NCI-H1436 (cell line): ENCODE data around the gene PARD3B.

Source experiments
- DNase-seq: peaks from one replicate; lab custom pipeline; 2025; lab: John Stamatoyannopoulos, UW

PARD3B gene

DNA sequence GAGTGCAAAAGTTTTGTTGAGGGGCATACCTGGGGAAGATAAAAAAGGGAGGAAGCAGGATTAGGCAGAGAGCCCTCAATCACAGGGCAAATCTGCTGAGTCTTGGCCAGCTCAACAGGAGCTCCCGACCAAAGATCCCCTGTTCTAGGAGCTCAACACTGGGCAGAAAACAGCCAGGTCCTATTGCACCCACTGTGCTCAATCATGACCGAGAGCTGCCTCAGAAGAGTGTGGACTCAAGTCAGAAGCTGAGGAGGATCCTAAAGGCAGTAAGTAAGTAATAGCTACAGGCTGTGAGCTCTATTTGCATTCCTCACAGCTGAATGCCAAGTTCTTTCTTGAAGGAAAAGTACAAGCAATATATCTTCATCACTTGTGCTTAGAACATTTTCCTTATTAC is 802.6 kb downstream of the PARD3B start:
- no peak for DNase-seq

DNA sequence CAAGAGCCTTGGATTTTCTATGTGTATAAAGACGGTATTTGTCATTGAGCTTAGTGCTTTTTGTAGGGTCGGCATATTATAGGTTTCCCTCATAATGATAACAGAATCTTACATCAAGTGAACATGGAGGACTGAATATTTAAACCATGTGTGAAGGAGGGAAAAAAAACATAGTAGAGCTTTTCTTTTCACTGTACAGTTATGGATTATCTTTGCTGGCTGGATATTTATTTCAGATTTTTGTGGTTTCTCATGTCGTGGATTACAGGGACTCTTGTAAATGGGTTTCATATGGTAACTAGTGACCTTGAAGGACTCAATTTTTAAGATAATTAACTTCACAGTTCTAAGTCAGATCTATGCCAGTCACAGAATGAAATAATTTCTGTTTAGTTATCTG is 806.8 kb downstream of the PARD3B start:
- DNase-seq, result no peak

DNA sequence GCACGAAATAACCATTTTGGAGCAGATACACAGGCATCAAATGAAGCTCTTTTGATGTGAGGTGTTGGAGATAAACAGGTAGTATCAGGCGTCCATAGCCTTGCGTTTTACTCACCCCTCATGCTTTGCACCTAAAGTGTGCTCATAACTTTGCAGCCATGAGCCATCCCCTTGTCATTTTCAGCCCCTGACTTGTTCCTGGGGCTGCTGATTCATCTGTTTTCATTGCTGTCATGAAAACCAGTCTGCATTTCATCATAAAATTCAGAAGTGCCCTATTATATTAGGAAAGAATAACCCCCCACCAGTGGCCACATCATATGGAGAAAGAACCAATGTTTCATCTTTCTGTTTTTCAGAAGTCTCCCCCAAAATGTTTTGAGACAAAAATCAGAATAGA is 807.3 kb downstream of the PARD3B start:
- no peak for DNase-seq

DNA sequence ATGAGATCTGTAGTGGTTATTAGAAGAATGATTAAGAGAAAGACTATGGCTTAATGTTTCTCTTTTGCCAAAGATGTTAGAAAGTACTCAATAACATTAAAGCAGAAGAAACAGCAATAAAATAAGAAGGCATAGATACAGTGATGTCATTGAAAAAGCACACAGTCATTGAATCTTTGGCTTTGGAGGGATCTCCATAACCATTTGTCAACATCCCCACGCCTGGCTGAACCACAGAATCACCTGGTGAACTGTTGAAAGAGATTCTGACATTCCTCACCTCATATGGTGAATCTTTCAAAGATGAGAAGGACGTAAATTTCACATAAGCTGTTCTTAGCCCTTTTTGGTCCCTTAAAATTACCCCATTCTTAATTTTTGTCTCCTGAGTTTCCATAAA is 812.5 kb downstream of the PARD3B start:
- DNase-seq, result no peak

DNA sequence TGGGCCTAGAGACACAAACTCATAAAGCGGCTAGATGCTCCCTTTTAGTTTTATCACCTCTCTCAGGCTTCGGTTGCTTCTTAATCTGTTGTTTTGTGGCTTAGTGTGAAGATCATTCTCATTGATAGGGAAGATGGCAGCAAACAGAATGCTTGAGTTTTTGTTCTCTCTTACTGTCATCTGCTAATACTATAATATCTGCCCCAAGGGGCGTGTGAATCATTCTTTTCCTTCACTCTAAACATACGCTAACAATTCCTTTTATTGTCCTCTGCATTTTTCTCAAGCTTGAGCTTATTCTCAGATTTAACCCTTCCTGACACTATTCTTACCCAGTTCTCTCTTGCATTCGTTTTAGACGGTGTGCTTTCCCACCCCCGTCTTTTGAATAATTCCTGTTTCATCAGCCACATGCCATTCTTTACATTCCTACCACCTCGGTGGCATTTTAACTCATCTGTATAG is 813.1 kb downstream of the PARD3B start:
- DNase-seq, result no peak

DNA sequence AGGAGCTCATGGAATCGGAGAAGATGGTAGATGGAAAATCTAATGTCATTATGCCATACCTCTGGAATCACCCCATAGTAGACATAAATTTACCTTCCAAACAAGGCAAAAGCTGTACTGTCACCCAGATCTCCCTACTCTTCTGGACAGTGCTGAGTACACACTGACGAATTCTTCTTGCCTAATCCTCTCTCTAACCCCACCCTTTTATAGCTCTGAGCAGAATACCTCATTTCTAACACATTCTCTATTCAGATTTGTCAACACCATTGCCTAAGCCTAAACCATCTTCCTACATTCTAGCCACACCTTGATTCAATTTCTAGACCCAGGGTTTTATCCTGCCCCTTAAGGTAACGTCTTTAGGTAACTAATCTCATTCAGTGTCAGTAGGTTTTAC is 816.0 kb downstream of the PARD3B start:
- DNase-seq, result no peak

DNA sequence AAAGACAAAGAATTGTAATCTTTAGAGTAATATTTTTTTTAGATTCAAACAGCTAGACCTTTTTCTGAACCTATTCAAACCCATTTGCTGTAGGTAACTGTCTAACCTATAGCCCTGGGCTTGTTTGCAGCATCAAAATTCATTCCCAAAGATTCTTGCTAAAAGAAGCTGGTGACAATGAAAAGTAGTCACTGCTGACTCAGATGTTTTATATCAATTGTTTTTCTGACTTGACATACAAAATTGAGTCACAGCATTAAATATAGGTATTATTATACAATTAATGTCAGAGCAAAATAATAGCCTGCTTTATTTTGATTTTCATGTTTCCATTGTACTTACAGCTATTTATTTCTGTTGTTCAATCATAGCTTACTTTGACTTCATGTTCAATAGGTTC is 816.7 kb downstream of the PARD3B start:
- DNase-seq, result no peak

DNA sequence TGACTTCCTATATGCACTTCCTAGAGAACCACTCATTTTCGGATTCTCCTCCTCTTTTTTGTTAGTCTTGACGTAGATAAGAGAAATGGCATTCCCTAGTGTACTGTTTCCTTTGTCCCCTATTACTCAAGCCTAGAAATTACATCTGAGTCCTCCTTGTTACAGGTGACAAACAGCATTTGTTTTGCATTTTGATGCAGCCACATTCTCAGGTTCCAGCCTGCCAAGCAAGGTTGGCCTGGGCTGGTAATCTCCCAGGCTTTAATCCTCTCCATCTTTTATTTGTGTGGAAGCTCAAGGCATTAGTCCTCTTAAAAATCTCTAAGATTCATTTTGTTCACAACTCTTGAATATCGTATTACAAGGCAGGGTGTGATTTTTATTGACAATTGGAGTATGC is 819.0 kb downstream of the PARD3B start:
- DNase-seq, result peak; percentile 45

DNA sequence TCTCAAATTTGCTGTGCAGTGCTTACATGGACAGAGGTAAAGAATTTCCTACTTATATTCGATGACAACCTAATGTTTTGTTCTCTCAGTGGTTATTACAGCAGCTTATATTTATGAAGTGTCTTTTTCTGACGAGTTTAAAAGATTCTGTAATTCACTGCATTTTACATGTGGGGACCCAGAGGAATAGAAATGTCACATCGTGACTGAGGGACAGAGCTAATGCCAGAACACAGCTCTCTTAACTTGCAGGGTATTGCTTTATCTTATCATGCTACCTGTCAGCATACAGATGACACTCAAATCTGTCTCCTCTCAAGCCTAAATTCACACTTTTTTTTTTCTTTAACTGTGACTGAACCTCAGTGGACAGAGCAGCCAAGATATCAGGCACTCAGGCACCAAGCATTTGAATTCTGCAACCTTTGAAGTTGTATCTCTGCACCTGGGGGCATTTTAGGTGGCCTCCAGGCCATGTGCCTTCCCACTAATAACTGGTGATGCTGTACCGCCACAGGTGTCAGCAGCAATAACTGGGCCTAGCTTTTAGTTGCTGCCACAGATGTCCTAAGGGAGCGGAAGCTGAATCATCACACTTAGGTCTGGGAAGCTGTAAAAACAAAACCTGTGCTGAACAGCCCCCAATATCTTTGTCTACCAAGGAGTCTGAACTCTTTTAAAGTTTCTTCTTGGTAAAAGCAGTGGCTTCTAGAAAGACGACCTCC is 821.2 kb downstream of the PARD3B start:
- DNase-seq, result no peak

DNA sequence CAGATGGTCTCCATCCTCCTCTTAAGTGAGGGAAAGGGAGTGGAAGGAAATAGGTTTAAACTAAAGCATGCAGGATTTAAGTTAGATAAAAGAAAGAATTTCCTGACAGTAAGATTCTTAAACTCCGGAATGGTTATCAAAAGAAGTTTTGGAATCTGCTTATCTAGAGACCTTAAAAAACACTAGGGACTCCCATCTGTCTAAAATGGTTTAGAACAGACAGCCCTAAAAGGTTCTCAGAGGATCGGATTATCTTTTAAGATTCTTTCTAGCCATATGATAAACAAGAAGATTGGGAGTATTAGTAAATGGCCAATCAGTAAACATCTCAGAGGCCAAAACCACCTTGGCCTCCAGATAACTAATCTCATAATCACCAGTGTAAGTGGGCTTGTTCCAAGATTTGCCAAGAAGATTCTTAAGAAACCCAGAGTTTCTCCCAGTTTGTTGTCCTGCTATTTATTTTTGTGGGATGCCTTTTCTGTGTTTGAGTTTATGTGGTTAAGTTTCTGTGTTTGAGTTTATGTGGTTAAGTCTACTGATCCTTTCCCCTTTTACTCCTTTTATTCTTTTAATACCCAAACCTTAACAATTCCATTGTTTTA is 822.2 kb downstream of the PARD3B start:
- no peak for DNase-seq

DNA sequence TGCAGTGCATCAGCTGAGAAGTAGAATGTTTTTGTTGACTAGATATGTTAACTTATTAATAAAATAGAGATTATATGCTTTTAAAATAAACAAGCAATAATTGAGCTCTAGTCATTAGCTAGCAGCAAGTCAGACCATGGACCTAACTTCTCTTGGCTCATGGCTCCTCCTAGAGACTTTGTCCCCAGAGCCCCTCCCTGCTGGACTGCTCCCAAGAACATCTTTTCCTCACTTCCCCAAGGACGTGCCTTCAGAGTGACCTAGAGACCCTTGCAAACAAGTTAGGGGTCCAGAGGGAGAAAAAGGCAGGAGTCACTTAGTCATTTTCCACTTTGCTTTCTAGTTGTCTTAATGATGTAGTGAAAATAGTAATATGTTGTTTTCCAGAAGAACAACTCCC is 824.5 kb downstream of the PARD3B start:
- no peak for DNase-seq

DNA sequence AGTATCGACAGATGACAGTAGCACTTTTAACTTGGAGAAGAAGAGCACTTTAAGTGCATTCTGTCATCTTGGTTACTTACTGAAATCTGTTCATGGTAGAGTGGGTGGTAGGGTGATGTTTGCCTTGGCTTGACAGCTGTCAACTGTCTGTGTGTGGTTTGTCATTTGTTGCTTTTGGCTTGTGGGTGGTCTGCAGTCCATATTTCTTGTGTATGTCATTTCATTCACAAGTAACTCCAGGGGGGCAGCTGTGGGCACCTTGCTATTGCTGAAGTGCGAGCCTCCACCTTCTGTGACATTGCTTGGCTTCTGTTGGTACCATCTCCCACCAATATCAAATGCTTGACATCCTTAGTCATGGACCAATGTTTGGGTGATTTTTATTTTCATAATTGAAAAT is 825.5 kb downstream of the PARD3B start:
- DNase-seq, result no peak

DNA sequence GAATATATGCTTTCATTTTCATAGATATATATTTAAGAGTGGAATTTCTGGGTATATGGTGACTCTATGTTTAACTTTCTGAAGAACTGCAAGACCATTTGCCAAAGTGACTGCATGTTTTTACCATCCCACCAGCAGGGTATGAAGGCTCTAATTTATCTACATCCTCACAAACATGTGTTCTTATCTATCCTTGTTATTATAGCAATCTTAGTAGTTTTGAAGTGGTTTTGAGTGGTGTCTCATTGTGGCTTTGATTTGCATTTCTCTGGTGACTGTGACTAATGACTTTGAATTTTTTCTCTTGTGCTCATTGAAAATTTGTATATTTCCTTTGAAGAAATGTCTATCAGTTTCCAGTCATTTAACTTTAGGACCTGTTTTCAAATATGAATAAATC is 826.9 kb downstream of the PARD3B start:
- no peak for DNase-seq

DNA sequence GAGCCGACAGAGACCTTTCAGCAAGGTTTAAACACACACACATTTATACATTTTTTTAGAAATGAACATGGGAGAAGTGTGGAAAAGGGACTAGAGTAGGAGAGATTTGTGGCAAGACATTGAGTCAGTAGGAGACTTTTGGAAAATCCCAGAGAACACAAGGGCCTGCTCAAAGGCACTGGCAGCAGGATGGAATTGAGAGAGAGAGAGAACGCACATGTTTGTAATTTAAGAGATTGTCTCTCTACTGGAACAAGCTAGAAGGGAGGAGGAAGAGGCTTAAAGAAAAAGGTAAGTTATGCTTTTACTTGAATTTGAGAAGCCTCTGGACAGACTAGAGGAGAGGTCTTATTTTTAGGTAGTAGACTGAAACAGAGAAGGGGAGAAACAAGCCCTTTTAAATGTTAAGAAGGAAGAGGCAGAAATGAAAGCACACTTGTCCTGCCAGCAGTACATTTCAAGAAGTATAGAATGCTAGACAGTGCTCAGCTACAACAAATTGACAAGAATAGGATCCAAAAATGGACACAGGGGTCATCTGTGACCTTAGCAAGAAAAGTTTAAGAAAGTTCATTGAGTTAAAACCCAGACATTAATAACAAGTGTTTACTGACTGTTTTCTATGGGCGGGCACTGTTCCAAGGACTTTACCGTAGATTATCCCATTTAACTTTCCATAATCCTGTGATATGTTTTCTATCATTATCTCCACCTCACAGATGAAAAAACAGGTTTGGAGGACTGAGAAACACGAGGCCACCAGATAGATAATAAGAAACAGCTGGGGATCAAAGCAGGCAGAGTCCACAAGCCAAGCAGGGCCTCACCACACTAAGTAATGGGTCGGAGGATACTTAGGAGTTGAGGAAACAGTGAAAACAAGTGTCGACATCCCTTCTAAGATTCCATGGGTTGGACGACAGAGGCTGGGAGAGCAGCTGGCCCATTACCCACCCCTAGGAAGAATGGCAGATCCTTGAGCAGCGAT is 830.5 kb downstream of the PARD3B start:
- no peak for DNase-seq

DNA sequence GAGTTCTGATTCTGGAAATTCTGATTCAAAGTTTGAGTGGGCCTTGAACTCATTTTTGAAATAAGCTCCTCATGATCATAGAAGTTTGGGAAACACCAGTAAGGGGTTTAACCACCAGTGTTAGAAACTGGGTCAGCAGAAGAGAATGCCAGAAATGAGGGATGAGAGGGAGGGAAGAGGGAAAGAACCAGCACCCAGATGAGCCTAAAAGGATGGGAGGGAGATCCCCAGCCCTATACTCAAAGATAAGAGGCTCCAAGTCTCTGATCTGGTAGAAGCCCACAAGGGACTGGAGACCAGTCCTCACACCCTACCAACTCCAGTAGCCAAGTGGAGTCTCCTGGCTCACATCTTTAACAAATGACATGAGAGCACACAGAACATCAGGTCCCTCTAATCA is 832.0 kb downstream of the PARD3B start:
- no peak for DNase-seq

DNA sequence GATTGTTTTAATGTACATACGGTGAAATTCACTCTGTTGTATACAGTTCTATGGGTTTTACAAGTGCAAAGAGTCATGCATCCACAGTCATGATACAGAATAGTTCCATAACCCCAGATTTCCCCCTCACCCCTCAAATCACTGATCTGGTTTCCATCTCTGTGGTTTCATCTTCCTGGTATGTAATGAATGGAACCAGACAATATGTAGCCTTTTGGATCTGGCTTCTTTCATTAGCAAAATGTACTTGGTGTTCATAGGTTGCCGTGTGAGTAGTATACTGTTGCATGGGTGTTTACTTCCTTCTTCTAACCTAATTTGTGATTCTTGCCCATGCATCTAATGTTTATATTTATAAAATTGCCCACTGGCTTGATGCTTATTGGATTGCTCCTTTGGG is 838.3 kb downstream of the PARD3B start:
- DNase-seq, result no peak

DNA sequence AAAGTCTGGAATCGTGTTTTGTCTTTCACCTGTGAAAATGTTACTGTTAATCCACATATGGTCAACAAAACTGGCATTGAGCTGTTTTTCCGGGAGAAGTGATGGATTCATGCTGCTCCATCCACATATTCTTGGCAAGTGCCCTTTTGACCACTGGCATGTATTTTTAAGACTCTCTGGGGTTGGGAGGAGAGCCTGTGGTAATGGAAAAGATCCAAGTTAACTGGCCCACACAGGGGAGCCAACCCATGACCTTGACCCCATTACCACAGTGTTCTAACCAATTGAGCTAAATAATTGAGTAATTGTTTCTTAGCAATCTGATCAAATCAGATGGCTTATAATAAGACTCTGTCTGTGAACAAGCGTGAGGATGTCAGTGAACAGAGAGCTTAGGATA is 840.8 kb downstream of the PARD3B start:
- no peak for DNase-seq

DNA sequence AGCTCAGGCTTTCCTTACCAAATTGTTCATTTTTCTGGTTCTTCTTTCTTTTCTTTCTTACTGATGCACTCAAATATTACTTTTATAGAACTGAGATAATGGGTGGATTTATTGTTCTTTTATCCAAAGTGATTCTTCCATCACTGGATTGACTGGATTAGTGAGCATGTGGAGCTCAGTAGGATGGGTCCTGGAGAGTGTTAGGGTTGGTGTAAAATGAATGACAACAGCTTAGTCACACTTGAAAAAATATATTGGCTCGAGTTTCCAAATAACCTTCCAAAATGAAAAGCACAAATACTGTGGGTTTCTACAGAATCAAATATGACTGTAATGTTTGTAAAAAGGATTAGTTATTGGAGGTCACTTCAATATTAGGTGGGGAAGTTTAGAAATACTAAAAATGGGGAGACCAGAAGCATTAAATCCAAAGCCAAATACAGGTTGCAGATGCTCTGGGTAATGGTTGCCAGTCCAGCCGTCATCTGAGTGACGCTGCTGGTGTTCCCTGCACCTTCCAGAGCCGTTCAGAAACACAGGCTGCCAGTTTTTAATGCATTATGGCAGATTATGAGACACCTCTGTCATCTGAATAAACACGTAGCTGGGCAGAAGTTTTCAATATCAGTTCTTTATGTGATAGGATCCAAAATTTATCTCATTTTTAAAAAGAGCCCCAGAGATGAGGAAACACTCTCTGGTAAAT is 842.2 kb downstream of the PARD3B start:
- no peak for DNase-seq

DNA sequence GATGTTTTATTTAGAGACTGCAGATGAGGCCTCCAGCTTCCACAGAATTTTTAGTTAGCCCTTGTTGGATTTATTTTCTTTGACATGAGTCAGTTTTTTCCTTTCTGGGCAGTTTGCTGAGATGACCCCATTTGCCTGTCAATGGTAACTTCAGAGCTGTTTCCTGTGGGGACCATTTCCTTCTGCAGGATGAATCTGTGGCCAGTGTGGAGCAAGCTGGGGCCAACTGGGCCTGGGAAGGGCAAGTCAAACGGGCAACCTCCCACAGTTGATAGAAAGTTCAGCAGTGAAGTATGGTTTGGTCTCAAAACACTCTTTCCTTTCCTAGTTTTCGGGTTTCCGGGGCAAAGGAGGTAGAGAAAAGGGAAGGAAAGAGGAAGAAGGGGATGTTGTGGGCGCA is 845.6 kb downstream of the PARD3B start:
- no peak for DNase-seq

DNA sequence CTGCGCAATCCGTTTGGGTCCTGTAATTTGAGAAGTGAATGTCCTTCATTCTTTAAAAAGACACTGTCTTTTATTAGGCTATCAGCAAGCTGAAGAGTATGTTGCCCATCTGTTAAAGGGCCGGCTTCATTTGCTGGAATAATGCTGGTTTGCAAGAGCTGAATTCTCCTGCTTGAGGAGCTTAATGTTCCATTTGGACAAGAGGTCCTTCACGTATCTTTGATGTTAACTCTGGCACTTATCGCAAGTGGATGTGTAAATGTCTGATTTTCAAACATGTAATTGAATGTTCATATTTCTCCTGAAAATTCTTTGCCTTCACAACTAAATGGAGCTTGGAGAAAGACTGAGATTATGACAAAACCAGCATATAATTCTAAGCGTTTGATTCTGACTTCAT is 856.2 kb downstream of the PARD3B start:
- no peak for DNase-seq

DNA sequence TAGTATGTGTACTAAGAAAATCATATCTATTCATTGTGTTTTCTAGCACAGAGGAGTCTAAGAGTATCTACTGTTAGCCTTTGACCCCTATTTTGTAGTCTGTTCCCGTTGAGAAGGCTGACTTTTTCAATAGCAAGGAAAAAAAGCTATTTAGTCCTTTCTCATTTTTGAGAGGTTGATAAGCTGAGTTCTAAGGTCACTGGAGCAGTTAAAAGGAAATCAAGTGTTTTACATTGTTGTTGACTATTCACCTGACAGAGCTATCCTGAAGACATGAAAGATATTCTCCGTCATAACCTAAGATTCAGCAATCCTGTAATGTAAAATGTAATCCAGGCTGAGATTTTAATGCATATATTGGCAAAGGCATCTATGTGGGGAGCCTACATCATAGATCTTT is 856.7 kb downstream of the PARD3B start:
- DNase-seq, result no peak

DNA sequence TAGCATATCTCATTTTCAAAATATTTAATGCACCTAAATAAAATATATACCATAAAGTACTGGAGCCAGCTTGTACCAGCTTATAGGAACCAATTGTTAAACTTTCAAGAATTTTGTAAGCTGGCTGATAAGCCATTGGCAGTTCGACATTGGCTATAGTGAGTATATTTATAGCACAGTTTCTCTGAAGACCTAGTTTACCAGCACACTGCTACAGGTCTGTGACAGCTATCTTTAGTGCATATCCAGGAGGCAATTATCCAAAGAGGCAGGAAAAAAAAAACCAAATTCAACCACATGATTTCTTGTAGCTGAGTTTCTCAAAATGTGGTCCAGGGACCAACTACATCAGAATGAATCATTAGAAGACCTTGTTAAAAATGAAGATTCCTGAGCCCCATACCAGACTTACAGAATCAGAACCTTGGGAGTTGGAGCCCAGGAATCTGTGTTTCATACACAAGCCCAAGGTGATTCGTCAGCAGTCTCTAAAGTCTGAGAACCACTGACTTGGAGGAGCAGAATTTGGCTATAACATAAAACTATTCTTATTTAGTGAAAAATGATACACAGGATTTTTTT is 858.1 kb downstream of the PARD3B start:
- no peak for DNase-seq
